Testis (tissue), 2 donors: ENCODE results near the gene COL4A4.

Experiments used
- POLR2A ChIP-seq: fragments of 450-650 bp; IDR thresholded peaks from one replicate; pipeline ENCODE4 v1.6.1; 2017; ENCODE audit warnings: antibody characterized with exemption, mild to moderate bottlenecking, moderate library complexity
- TF ChIP-seq, protein P1 (sequence below), 3 experiments: fragments of 450-650 bp in 2 of 3; fragments of 200-600 bp in 1 of 3; sonication (generic) in 1 of 3; IDR thresholded peaks; one replicate each; pipeline ENCODE4 v1.5.1; 2016 to 2019; ENCODE audit warnings: antibody characterized with exemption in 3 of 3, mild to moderate bottlenecking in 2 of 3, moderate library complexity in 1 of 3

DNA sequence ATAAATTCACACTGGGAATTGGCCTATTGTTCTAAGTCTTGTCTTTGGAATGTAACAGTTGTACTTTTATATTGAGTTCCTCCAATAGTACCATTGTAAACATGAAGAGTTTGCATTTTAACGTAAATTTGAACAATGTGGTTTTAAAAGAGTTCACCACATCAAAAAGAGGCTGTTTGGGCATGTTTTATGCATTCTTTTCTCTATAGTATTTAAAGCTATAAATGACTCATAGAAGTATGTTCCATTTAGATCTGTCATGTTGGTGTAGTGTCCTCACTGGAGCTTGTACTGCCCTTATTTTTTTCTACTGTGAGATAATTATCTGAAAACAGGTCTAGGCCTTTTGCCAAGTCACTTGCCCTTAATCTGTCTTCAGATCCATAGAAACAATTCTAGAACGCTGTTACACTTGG is 186.2 kb downstream of the COL4A4 start:
- TF ChIP-seq, protein P1, sequence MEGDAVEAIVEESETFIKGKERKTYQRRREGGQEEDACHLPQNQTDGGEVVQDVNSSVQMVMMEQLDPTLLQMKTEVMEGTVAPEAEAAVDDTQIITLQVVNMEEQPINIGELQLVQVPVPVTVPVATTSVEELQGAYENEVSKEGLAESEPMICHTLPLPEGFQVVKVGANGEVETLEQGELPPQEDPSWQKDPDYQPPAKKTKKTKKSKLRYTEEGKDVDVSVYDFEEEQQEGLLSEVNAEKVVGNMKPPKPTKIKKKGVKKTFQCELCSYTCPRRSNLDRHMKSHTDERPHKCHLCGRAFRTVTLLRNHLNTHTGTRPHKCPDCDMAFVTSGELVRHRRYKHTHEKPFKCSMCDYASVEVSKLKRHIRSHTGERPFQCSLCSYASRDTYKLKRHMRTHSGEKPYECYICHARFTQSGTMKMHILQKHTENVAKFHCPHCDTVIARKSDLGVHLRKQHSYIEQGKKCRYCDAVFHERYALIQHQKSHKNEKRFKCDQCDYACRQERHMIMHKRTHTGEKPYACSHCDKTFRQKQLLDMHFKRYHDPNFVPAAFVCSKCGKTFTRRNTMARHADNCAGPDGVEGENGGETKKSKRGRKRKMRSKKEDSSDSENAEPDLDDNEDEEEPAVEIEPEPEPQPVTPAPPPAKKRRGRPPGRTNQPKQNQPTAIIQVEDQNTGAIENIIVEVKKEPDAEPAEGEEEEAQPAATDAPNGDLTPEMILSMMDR (IDR thresholded peaks at IDR 0.05): no peak
- TF ChIP-seq POLR2A: no peak
